NCI-H1436 (cell line): Measurements from ENCODE around the gene GFPT2.
"Not testable (repeated sequence)": the region's sequence is repeated elsewhere in the genome, so short reads cannot be mapped to it uniquely, and the experiment has no call there.

Source experiments
- DNase-seq: peaks from one replicate; lab custom pipeline; 2025; lab: John Stamatoyannopoulos, UW

GFPT2 gene

GRCh38 chr5:180304016-180304292 is 49.2 kb downstream of the GFPT2 start:
- no peak for DNase-seq

- DNase-seq: no peak
Observed at GRCh38 chr5:180303226-180304015, 49.7 kb downstream of the GFPT2 start.

DNA sequence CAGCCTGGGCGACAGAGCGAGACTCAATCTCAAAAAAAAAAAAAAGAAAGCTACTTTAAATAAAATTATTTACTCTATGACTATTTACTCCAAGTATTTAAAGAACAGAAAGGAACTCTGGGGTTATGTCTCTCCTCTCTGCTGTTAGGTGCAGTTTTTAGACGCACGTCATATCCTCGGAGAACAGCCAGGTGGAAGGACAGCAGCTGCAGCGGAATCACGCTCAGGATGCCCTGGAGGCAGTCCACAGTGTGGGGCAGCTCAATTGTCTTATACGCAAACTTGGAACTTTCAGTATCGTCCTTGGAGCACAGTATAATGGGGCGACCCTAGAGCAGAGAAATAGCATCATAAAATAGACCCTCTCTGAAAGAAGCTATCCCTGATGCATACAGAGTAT is 50.9 kb downstream of the GFPT2 start:
- DNase-seq: no peak

GRCh38 chr5:180301253-180301652 is 51.9 kb downstream of the GFPT2 start:
- DNase-seq: no peak

DNA sequence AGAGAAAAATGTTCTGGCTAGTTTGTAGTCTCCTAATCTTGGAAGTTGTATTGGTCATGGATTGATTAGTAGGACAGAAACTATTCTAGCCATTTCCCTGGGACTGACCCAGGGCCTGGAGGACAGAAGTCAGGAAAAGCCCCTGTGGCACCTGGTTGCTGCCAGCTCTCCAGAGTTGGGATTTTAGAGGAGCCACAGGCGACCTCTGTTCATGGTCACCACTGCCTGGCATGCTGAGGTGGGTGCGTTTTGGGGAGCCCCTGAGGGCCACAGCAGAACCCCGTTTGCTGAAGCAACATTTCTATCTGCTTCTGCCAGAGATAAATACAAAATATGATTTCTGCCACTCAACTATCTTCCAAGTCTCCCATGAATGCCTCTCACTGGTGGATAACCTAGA is 53.6 kb downstream of the GFPT2 start:
- no peak for DNase-seq

DNA sequence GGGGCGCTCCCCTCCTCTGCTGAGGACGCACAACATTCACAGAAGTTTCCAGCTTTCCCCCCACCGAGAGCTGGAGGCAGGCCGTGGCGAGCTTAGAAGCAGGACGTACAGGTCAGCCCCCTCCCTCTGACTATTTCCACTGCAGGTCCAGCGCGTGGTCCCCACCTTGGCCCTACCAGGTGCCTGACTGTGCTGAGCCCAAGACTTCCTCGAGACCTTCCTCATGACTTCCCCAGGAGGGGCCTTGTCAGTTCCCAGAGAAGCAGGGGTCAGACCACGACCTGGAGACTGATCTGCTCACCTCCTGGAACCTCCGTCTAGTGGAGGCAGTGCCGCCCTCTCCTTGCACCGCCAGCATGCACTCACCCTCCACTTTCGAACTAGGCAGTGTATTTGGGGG is 54.1 kb downstream of the GFPT2 start:
- not testable (repeated sequence) for DNase-seq

DNA sequence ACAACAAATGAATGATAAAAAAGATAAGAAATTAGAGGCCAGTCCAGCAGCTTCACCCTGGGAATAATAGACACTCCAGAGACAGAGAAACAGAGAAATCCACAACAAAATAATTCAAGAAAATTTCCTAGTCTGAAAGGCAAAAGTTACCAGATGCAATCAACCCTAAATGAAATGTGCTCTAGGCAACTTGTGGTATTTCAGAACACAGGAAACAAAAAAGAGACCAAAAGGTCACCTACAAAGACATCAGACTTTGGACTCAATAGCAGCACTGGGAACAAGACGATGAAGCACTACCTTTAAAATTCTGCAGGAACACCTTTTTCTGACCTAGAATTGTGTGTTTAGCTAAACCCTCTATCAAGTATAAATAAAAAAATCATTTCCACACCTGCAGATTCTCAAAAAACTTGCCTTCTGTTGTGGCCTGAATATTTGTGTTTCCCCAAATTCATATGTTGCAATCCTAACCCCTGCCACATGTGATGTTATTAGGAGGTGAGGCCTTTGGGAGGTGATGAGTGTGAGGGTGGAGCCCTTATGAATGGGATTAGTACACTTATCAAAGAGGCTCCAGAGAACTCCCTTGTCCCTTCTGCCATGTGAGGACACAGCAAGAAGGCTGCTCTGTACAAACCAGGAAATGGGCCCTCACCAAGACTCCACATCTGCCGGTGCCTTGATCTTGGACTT is 55.4 kb downstream of the GFPT2 start:
- DNase-seq: no peak

GRCh38 chr5:180296771-180297170 is 56.4 kb downstream of the GFPT2 start:
- no peak for DNase-seq

DNA sequence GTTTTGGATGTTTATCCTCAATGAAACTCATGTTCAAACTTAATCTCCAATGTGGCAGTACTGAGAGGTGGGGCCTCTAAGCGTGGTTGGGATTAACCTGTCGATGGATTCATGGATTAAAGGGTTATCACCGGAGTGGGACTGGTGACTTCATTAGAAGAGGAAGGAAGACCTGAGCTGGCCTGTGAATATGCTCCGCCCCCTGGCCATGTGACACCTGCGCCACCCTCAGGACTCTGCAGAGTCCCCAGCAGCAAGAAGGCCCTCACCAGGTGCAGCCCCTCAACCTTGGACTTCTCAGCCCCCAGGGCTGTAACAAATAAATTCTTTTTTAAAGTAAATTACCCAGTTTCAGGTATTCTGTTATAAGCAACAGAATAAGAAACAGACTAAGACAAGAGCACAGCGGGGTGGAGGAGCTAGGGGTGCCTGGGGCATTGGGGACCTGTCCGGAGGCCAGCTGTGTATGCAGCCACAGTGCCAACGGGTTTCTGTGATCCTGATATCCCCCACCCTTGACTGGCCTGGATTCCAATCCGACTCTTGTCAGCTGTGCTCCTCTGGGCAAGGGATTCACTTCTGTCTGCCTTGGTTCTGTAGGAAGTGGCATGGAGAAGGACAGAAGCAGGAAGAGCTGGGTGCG is 58.1 kb downstream of the GFPT2 start:
- no peak for DNase-seq

DNA sequence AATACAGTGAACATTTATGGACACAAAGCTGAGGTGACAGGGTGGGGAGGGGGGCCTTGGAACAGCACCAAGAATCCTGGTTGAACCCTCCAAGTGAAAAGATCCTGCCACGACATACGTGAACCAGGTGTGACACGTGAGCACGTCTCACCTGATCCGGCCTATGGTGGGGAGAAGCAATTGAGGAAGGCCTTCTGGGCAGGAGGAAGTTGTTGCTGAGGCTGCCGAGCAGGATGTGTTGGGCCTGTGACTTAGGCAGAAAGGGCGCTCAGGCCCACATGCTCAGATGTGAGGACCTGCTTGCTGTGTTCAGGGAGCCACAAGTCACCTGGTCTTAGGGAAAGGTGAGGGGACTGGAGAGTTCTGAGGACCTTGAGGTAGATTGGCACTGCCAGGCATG is 58.7 kb downstream of the GFPT2 start:
- DNase-seq: no peak

GRCh38 chr5:180291943-180292831 is 60.9 kb downstream of the GFPT2 start, which contains the start of gene MAPK9:
MAPK9 (minus strand) TSS chr5:180292083; CDS start chr5:180280561, 11,522 bp downstream.
- DNase-seq: peak; percentile 35

- no peak for DNase-seq
Observed at GRCh38 chr5:180291234-180291940, 61.7 kb downstream of the GFPT2 start.

- no peak for DNase-seq
Observed at GRCh38 chr5:180290568-180291233, 62.4 kb downstream of the GFPT2 start.

GRCh38 chr5:180289966-180290365 is 63.2 kb downstream of the GFPT2 start:
- no peak for DNase-seq

DNA sequence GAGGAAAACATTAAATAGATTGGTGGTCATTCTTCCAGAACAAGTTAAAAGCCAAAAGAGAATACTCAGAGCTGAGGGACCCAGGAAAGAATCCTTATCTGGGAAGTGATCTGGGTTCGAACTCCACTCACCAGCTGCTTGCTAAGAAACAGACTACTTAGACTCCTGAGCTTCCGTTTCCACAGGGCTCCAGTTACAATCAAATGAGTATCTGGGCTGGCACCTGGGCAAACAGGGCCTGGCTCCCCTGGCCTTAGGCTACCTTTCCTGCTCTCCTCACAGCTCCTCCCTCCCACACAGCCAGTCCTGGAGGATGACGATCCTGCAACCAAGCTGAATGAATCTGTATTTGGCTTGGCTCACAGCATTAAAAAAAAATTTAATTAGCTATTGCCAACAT is 63.7 kb downstream of the GFPT2 start:
- no peak for DNase-seq

- no peak for DNase-seq
Observed at GRCh38 chr5:180287868-180288267, 65.3 kb downstream of the GFPT2 start.

GRCh38 chr5:180287404-180287803 is 65.7 kb downstream of the GFPT2 start:
- DNase-seq: no peak

DNA sequence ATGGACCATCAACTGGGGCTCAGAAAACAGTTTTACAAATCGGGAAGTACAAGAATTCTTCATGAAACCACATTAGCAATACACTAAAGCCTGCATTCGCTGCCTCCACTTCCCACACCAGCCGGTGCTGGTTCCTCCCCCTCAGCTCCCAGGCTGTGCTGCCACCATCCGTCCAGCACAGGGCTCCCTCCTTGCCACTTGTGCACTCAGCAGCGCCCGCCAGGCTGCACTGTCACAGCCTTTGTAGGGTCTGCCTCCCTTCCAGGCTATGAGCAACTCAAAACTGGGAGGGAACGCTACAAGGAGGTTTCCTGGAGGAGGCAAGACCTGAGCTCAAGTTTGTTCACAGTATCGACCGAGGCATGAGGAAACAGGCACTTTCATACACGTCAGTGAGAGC is 69.0 kb downstream of the GFPT2 start:
- DNase-seq: no peak

DNA sequence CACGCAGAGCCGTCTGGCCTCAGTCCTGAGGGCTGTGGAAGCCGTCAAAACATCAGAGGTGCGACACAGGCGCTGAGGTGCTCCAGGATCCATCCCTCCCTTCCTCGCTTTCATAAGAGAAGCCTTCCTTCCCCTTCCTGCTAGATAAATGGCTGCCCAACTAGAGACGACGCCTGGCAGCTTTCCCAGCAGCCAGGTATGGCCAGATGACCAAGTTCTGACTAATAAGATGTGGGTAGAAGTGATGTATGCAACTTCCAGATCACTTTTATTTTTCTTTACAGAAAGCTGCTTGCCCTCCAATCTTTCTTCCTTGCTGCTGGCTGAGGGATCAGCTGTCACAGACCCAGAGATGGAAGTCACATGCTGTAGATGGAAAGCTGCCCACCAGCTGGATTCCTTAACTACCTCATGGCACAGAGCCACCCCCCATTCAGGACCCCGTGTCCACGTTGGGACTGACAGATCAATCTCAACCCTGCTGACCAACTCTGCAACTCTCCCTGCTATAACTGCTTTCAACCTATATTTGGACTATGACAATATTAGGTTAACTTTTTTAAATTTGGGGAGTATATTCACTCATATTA is 70.0 kb downstream of the GFPT2 start:
- DNase-seq: no peak

- DNase-seq: no peak
Observed at GRCh38 chr5:180282281-180282680, 70.9 kb downstream of the GFPT2 start.

DNA sequence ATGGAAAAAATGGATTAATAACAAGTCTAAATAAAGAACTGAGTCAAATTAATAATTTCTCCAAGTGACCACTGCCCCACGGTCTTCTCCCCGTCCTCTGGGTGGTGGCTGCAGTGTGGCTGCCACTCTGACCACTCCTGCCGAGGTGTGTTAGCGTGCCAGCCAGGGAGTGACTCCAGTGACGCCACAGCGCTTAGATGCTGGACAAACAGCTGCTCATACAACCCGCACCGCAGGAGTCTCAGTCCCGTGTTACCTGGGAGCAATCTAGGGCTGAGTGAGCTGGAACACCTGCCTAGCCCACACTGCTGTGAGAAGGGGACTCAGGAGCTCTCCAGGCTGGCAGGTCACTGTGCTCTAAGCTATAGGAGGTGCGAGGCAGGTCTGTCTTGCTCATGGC is 71.4 kb downstream of the GFPT2 start:
- no peak for DNase-seq
